HG03196 (cell line): Measurements from ENCODE around the gene ABCC2.
"Not testable (repeated sequence)": the region's sequence is repeated elsewhere in the genome, so short reads cannot be mapped to it uniquely, and the experiment has no call there.

Source experiments
- ATAC-seq: cut with Tn5 transposase; IDR thresholded peaks from one replicate; pipeline ENCODE4 v1.9.1; 2021; ENCODE audit not compliant: unreplicated experiment

Gene ABCC2

DNA sequence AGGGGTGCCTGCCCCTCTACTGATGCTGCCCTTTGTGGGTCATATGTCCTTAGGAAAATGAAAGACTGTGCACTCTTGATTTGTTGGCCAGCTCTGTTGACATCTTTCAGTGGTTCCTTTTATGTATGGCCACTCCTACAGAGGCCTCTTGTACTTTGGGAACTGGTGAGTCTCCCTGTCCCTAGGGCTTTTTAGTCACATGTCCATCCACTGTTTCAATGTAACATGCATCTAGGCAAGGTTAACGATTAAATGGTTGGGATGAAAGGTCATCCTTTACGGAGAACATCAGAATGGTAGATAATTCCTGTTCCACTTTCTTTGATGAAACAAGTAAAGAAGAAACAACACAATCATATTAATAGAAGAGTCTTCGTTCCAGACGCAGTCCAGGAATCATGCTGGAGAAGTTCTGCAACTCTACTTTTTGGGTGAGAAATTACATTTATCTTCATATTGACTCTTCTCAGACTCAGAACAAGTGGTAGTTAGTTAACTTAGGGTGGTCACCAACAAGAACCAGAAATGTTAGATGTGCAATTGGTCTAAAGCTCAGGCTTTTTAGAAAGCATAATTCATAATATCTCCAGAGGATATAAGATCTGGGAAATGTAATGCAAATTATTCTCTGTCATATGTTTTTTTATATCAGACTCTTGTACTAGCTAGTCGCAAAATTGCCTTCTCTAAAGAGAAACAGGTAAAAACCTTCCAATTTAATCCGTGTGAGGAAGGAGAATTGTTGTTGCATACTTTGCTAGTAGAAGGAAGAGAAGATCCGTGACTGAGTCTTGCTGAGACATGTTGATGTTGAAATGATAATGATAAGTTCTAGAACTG lies at the start of gene ABCC2:
ABCC2 (plus strand) TSS at position 194 of the 840 bp plus-strand sequence; CDS start at position 399, 205 bp downstream.
- no peak for ATAC-seq

DNA sequence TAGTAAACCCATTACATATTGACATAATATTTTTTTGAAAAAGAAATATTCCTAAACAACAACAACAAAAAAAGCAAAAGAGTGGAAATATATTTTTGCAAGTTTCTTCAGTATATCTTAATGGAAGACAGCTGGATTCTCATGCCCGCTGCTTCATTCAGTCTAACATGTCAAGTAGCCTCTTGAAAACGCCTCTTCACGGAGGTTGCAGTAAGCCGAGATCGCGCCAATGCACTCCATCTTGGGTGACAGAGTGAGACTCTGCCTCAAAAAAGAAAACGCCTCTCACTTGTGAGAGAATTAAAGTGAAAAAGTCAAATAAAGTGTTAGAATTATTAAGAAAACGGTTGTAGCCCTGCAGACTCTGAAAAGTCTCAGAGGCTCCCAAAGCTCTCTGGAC lies 49.1 kb upstream of the ABCC2 start:
- no peak for ATAC-seq

DNA sequence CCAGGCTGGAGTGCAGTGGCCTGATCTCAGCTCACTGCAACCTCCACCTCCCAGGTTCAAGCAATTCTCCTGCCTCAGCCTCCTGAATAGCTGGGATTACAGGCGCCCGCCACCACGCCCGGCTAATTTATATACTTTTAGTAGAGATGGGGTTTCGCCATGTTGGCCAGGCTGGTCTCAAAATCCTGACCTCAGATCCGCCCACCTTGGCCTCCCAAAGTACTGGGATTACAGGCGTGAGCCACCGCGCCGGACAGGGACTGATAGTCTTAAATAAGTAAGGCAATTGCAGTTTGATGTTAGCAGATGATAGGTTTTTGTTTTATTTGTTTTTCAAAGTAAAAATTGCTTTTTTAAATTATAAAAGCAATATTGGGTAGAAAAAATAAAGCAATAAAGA lies 48.3 kb upstream of the ABCC2 start:
- not testable (repeated sequence) for ATAC-seq

DNA sequence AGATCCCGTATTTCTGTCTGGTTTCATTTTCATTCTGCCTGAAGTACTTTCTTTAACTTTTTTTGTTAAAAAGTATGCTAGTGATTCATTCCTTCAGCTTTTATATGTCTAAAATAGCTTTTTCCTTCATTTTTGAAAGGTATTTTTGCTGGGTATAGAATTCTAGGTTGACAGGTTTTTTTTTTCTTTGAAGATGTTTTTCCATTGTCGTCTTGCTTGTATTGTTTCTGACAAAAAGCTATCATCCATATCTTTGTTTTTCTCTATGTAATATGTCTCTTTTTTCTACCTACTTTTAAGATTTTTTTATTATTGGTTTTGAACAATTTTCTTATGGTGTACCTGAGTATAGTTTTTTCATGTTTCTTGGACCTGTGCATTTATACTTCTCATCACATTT lies 42.2 kb upstream of the ABCC2 start:
- ATAC-seq: no peak

DNA sequence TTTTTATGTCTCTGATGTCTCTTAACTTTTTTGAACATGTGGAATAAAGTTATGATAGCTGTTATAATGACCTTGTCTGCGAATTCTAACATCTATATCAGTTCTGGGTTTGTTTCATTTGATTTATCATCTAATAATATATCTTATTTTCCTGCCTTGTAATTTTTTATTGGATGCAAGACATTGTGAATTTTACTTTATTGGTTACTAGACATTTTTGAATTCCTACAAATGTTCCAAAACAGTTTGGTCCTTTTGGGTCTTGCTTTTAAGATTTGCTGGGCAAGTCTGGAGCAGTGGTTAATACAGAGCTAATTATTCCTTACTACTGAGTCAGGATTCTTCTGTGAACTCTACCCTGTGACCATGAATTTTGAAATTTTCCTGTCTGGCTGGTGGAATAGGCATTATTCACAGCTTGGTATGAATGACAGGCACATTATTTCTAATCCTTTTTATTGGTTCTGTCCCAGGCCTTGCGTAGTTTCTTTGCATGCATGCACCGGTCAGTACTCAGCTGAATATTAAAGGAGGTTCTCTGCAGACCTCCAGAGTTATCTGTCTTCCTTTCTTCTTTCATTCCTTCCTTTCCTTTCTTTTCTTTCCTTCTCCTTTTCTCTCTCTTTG lies 41.4 kb upstream of the ABCC2 start:
- no peak for ATAC-seq

DNA sequence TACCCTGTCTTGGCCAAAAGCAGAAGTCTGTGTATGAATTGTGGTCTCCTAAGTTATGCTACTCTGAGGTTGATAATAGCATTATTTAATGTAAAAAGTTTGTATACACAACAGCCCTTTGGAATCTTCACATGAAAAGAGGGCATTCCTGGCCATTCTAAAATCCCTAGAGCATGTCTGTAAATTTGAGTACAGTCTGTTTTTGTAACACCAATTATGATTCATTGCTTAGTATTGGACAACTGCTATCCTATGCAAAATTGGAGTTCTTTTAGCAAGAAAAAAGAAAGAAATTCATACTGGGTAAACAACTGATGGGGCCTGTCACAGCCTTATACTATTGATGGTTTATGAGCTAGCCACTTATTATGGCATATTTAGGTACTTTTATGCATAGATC lies 40.2 kb upstream of the ABCC2 start:
- no peak for ATAC-seq

DNA sequence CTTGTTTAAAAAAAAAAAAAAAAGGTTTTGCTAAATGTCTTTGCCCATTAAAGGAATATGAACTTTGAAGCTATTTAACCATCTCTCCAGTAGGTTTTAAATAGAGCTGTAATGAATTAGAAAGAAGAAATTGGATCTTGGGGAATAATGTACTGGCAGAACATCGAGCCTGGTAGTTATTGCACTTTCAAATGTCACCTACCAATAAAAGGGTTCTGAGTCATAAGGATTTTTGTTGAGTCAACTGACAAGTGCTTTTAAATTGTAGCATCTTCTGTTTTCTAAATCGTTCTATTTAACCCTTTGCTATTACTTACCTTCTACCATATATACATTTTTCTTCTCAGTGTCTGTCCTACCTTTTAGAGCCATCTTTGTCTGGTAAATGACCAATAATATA lies 39.7 kb upstream of the ABCC2 start:
- ATAC-seq: no peak

DNA sequence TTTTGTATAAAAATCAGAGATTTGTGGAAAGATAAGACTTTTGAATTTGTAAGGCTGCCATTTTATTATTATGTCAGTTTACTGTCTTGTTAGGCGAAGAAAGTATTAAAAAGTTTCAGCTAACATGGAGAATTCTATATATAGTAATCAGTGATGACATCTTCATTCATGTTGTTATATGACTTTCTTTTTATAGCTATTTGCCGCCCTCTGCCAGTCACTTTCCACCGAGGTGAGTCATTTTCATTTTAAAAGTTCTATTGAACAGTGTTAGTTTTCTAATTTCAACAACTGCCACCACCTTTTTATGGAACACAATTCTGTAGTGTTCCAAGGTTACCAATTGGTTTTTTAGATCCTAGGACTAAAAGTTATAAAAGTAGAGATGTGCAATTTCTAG lies 38.6 kb upstream of the ABCC2 start:
- no peak for ATAC-seq

DNA sequence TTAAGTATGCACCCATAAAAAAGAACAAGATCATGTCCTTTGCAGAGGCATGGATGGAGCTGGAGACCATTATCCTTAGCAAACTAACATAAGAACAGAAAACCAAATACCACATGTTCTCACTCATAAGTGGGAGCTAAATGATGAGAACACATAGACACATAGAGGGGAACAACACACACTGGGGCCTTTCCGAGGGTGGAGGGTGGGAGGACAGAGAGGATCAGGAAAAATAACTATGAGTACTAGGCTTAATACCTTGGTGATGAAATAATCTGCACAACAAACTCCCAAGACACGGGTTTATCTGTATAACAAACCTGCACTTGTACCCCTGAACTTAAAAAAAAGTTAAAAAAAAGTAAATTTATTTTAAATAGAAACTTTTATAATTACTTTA lies 36.3 kb upstream of the ABCC2 start:
- ATAC-seq: not testable (repeated sequence)

DNA sequence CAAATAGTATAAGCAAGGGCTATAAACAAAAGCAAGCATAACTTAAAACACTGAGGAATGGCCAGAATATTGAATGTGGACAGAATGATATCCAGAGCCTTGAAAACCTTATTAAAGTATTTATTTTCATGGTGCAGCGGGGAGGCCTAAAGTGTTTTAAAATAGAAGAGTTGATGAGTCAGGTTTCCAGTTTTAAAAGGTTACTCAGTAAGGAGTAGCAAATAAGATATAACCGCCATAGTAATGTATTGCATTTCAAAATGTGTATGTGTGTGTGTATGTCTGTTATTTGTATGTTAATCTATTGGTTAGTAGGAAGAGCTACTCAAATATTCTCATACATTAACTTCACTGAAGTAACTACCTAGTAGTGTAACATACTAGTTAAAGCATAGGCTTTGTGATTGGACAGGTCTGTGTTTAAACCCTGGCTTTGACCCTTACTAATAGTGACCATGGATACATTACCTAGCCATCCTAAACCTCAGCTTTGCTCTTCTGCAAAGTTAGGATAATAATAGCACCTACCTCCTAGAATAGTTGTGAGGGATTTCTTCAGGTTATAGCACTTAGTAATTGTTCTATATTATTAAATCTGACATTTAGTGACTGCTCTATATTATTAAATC lies 33.5 kb upstream of the ABCC2 start:
- no peak for ATAC-seq

DNA sequence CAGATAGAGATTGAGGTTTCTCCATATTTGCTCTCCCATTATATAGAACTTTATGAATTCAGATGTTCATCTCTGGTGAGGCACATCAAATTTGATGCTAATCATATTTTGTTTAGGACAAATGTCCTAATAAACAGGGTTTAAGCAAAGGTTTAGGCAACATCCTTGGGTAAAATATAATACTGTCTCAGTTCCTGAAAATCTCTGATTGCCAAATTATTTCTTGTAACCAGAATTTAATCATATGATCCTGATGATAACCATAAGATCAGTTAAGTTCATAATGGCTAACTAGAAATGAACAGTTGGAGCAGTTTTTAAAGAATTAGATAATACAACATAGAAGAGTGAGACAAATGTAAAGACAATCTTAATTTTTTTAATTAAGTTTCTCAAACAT lies 31.8 kb upstream of the ABCC2 start:
- ATAC-seq: no peak

DNA sequence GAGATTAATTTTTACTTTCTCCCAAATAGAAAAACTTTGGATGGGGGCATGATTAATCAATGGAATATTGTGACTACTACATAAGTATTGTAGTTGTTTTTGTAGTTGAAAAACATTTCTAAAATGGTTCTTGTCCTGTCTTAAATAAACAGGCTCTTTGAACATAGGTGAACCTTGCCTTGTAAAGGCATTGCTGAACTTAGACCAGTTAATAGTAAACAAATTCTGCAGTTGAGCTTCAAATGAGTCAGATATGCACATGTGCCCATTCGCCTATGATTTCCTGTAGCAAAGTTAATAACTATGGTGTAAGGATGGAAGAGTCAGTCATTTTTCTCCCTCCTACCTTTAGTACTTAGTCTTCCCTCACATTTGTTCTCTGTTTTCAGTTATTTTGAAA lies 27.8 kb upstream of the ABCC2 start:
- ATAC-seq: no peak

DNA sequence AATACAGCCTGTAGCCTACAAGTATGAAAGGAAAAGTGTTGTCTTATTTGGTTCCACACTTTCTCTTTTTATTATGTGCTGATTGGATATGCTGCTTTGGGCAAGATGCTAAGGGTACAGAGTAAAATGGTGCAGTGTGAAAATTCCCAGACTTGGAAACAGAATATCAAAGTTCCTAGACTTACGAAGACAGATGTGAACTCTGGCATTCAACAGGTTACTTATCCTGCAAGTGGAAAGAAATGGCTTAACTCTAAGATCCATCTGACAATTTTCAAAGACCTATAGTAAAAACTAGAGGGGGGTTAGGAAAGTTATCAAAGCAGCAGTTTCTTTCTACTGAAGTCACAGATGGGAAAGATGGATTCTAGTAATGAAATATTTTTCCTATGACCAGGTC lies 26.3 kb upstream of the ABCC2 start:
- no peak for ATAC-seq

DNA sequence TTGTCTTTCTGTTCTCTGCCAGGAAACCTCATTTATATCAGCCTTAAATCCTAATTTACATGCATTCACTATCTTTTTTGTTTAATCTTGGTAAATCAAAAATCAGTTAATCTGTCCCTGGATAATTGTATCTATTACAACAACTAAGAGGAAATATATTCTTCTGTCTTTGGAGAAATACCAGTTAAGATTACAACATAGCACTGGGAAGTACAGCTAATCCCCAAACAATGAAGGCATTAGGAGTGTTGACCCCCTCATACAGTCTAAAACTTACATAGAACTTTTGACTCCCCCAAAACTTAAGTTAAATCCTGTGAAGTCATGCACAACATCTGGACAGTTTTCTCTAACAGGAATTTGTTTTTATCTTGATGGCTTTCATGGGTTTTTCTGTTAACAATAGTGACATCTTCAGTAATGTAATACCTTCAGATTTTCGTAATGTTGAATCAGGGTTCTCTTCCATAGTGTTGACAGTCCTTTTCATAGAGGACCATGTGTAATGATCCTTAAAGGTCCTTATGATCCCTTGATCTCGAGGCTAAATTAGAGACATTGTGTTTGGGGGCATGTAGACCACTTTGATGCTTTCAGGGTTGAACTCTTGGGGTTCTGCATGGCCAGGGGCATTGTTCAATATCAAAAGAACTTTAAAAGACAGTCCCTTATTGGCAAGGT lies 24.1 kb upstream of the ABCC2 start:
- no peak for ATAC-seq

DNA sequence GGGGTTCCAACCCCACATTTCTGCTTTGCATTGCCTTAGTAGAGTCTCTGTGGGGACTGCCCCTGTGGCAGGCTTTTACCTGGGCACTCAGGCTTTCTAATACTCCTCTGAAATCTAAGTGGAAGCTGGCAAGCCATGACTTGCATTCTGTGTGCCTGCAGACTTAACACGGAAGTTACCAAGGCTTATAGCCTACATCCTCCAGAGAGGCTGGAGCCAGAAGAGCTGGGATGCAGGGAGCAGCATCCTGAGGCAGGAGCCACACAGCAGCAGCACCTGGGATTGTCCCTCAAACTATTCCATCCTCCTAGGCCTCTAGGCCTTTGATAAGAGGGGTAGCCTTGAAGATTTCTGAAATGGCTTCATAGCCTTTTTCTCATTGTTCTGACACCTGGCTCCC lies 22.1 kb upstream of the ABCC2 start:
- ATAC-seq: no peak

DNA sequence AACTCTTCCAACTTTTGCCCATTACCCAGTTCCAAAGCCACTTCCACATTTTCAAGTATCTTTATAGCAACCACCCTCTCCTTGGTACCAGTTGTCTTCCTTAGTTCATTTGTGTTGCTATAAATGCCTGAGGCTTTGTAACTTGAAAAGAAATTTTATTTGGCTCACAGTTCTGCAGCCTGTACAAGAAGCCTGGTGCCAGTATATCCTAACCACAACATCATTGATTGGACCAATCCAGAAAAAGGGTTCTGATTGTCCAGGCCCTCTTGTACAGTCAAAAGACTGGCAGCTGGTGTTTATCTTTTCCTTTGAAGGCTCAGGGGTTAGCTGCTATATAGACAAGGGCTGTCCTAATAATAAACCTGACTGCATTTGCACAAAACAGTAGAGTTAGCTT lies 21.1 kb upstream of the ABCC2 start:
- no peak for ATAC-seq

DNA sequence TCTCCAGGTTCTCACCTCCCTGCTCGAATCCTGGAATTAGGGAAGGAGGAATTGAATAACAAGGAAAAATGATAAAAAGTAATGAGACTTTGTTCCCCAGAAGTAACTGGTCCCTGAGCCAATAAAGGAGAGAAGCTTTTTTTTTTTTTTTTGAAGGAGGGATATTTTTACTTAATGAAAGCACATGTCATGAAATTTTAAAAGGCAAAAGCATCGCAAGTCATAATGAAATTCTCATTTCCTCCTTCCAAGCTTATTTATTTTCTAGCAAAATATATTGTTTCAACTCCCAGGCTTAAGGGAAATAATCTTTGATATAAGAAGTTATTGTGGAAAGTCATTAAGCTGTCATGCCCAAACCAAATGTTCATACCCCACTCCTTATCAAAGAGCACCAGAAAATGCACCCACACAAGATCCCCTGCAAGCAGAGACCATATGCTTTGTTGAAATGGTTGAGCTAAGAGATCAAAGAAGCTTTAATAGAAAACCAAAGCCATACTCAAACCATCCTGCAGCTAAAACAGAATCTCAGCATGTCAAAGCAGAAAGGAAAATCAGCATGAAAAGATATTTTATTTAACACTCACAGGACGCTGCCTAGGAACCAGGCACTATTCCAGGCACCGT lies 16.7 kb upstream of the ABCC2 start:
- peak; percentile 21 for ATAC-seq

DNA sequence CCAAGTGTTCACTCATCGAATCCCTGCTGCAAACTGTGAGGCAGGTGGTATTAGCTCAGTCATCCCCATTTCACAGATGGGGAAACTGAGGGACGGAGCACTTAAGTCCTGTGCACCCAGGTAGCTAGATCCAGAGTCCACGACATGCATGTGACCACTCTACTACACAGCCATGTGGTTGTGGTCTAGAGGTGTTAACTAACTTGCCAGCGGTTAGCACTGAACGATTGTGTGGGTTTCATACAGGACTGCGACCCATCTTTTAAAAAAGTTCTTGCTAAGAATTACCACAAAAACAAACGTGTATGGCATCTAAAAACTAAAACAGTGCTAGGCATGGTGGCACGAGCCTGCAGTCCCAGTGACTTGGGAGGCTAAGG lies 16.1 kb upstream of the ABCC2 start:
- ATAC-seq: peak; percentile 70

DNA sequence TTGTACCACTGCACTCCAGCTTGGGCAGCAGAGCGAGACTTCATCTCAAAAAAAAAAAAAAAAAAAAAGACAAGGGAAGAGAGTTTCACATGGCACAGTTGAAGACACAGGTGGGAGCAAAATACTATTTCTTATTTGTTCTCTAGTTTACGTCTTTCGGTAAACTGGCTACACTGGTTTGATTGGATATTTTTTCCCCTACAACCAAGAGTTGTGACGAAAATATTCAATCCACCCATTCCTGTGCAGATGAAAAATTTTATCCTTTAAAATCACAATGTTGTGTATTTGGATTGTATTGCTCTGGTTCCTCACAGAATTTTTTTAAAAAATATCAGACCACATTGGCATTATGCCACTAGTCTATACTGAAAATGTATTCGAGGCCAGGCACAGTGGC lies 14.5 kb upstream of the ABCC2 start:
- no peak for ATAC-seq

DNA sequence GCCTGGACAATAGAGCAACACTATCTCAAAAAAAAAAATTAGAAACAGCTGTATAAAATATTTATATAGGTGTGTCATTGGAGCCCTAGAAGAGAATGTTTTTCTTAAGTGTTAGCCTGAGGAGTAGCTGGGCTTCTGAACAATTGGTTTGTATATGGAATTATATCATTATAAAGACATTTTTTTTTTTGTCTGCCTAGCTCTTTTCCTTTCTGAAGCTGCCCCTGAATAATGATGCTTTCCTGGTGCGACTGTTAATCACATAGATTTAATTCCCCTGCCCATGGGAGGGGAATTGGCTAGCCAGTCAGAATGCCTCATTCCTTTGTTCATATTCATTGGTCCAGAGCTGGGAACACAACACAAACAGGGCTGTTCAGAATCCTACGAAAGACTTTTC lies 13.9 kb upstream of the ABCC2 start:
- no peak for ATAC-seq

DNA sequence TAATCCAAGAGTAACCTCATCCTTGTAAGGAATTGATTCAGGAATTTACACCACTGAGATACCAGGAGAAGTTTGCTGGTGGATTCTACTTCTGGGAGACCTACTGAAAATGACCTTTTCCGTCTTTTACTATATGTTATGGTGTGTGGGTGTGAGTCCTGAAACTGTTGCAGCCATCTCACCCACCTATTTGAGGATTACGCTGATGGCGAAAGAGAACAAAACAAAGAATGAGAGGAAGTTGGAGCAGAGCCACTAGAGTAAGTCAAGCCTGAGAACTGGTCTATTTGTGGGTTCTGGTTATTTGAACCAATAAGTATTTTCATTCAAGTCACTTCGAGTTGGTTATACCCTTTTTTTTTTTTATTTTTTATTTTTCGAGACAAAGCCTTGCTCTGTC lies 12.7 kb upstream of the ABCC2 start:
- no peak for ATAC-seq
